Stimulated activated CD8-positive, alpha-beta memory T cell treated with anti-CD3 and anti-CD28 coated beads, Interleukin-7, amount 100 ng/mL, for 4 hours (primary cell): ENCODE data around the gene CFAP126.
"Not testable (repeated sequence)": the region's sequence is repeated elsewhere in the genome, so short reads cannot be mapped to it uniquely, and the experiment has no call there.

Experiments used
- DNase-seq, 2 donors: peaks; one replicate each; pipeline ENCODE4 v3.0.0-alpha.2; 2020; ENCODE audit warnings: low read depth in 2 of 2

The CFAP126 gene, protein sequence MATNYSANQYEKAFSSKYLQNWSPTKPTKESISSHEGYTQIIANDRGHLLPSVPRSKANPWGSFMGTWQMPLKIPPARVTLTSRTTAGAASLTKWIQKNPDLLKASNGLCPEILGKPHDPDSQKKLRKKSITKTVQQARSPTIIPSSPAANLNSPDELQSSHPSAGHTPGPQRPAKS

DNA sequence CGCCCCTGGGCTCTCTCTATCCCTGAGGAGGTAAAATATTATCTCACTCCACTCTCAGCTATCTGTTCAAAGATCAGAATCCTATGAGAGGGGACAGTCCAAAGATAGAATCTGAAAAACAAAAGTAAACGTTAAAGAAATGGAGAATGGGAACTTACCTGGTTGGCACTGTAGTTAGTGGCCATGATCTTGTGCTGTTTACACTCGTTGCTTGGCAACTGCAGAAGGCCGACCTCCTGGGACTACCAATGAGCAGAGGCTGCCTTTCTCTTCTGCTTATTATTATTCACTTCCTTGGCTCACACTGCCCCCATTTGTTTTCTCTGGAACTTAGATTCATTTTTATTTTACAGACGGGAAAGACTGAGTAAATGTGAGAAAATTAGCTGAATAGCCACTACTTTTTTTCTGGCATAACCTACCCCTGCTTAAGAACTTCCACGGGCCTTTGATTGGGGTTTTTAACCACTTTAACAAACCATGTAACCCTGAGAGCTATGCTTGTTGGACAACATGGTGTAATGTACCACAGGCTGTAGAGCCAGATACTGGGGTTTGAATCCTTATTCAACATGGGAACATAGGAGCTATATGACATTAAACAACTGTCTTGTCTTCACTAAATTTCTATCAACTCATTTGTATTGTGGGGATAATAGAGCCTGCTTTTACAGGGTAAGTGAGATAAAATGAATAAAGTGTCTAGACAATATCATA lies at the start of gene CFAP126:
TSS of gene CFAP126 (minus strand) at position 193 of the 717 bp plus-strand sequence. CDS start at position 185, 8 bp downstream.
- peak in 1 of 2 donors; percentile 12 for DNase-seq

DNA sequence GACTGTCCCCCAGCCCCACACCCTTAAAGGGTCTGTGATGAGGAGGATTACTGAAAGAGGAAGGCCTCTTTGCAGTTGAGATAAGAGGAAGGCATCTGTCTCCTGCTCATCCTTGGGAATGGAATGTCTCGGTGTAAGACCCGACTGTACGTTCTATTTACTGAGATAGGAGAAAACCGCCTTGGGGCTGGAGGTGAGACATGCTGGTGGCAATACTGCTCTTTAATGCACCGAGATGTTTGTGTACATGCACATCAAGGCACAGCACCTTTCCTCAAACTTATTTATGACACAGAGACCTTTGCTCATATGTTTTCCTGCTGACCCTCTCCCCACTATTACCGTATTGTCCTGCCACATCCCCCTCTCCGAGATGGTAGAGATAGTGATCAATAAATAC lies 45.4 kb upstream of the CFAP126 start:
- DNase-seq, result not testable (repeated sequence)

DNA sequence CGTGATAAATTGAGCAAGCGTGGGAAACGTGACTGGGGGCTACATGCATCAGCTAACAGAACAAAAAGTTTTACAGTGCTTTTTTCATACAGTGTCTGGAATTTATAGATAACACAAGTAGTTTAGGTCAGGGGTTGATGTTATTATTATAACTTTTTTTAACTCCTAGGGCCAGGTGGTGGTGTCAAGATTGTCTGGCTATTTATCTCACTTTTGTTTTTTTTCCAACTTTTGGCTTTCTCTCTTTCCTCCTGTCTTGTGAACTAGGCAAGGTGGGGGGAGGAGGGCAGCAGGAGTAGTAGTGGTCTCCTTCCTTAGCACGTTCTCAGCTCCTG lies 42.9 kb upstream of the CFAP126 start:
- DNase-seq, result not testable (repeated sequence)

GRCh38 chr1:161409848-161410635 lies 42.4 kb upstream of the CFAP126 start:
- DNase-seq, result not testable (repeated sequence)

DNA sequence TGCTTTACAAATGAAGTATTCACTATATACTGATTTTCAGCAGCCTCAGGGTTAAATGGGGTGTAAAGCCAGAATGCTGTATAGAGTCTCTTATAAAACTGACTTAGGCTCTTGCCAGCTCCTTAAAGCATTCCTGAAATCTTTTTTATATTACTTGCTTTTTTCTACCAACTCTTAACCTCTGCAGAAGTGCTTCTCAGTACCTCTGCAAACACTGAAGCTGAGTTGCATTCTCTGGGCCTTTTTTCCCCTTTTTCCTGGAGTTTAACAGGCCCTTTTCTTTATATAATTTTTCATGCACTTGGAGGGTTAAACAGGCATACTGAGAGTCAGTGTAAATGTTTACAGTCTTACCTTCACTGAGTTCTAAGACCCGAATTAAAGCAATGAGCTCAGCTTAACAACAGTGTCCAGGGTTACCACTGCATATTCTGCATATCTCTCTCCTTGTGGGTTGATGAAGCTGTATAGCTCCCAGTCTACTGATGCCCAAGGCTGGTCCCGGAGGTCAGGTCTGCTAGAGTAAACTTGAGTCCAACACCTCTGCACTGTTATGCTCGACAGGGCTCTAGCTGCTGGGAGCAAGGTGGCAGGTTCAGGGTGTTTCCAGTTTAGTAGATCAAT lies 40.9 kb upstream of the CFAP126 start:
- no peak for DNase-seq

DNA sequence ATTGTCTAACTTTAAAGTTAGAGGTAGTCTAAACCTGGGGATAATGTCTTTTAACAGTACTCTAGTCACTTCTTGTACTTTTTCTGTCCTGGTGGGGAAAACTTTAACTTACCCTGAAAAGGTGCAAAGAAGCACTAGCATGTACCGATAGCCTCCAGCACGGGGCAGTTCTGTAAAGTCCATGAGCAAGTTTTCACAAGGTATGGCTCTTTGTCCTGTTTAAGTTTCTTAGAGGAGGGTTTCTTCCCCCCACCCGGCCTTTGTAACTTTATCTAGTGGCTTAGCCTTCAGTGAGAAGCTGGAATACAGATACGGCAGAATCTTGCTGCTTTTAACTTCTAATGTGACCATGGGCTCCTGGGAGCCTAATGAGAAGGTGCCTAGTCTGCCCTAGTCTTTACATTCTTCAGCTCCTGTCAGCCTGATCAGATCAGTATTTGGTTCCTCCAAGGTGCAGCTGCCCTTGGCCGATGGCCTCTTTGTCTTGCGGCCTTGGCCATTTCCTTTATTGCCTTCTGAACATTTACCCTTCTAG lies 39.8 kb upstream of the CFAP126 start:
- DNase-seq, result no peak

DNA sequence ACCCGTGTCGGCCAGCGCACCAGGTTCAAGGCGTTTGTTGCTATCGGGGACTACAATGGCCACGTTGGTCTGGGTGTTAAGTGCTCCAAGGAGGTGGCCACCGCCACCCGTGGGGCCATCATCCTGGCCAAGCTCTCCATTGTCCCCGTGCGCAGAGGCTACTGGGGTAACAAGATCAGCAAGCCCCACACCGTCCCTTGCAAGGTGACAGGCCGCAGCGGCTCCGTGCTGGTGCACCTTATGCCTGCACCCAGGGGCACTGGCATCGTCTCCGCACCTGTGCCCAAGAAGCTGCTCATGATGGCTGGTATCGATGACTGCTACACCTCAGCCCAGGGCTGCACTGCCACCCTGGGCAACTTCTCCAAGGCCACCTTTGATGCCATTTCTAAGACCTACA lies 38.9 kb upstream of the CFAP126 start:
- DNase-seq, result not testable (repeated sequence)

GRCh38 chr1:161404051-161404597 lies 36.4 kb upstream of the CFAP126 start:
- no peak for DNase-seq

DNA sequence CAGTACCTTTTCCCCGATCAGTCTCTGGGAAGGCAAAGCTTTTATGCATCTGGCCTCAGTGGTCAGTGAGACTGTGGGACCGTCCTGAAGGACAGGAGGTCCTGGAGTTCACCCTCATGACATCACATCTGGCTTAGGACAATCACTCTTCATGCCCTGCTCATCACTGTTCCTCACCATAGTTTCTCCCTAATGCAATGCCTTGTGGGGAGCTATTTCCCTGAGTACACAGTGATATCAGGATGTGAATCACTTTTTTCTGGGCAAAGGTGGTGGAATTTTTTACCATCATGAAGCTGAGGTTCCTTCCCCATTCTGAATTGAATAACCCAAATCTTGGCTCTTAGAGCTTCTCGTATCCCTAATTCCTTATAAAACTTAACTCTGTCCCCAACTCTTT lies 34.8 kb upstream of the CFAP126 start:
- no peak for DNase-seq

DNA sequence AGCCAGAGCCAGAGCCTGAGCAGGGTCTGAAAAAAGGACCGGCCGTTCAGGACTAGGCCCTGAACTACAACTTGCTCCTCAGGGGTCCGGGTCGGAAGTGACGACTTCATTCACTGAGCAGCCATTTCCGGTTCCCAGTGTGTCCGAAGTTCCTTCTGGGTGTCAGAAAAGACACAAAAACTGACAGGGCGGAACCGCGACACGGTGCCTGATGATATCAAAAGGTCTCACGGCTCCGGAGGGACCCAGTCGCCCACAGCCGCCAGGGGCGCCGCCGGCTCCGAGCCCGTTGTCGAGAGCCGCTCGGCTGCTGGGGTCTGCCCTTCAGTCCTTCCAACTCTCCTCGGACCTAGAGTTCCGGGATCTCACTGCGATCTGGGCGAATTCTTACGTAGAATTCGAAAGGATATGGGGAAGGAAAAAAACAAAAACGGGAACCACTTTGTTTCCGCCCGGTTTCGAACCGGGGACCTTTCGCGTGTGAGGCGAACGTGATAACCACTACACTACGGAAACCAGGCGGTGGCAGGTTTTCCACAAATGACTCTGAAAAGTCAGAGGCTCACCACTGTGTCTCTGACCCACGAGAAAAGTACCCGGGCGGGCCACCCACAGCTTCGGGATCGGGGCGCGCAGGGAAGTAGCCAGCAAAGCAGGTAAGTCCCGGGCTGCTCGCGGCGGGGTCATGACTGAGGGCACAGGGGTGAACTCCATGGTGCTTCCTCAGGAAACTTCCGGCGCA lies 31.8 kb upstream of the CFAP126 start:
- DNase-seq, result peak; percentile 82 to 93

- DNase-seq, result no peak
Observed at GRCh38 chr1:161398900-161399256, 31.2 kb upstream of the CFAP126 start.

DNA sequence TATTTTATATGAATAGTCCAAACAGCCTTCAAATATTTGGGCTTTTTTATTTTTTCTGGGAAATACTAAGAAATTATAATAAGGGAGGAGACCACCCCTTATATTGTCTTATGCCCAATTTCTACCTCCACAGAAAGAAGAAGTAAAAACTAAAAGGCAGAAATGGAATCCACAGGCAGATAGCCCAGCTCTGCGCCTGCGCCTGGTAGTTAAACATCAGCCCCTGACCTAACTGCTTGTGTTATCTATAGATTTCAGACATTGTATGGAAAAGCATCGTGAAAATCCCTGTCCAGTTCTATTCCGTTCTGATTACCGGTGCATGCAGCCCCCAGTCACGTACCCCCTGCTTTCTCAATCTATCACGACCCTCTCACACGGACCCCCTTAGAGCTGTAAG lies 29.4 kb upstream of the CFAP126 start:
- not testable (repeated sequence) for DNase-seq

- DNase-seq, result no peak
Observed at GRCh38 chr1:161393151-161393550, 25.5 kb upstream of the CFAP126 start.

DNA sequence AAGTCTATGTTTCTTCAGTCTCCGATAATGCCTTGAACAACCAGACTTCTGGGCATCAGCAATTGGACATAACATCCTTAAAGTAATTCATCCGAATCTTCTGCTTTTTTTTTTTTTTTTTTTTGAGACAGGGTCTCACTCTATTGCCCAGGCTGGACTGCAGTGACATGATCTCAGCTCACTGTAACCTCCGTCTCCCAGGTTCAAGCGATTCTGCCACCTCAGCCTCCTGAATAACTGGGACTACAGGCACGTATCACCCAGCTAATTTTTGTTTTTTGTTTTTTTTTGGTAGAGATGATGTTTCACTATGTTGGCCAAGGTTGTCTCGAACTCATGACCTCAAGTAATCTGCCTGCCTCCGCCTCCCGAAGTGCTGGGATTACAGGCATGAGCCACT lies 23.9 kb upstream of the CFAP126 start:
- no peak for DNase-seq

GRCh38 chr1:161391136-161391535 lies 23.5 kb upstream of the CFAP126 start:
- DNase-seq, result not testable (repeated sequence)

DNA sequence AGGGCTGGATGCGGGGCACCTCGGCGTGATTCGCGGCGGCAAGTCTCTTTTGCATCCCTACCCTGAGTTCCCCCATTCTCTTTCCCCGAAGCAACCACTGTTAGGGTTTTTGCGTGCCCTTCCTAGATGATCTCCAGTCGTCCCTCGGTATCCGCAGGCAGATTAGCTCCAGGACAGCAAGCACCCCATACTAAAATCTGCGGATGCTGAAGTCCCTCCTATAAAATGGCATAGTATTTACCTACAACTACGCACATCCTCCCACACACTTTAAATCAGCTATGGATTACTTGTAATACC lies 22.8 kb upstream of the CFAP126 start:
- DNase-seq, result no peak

DNA sequence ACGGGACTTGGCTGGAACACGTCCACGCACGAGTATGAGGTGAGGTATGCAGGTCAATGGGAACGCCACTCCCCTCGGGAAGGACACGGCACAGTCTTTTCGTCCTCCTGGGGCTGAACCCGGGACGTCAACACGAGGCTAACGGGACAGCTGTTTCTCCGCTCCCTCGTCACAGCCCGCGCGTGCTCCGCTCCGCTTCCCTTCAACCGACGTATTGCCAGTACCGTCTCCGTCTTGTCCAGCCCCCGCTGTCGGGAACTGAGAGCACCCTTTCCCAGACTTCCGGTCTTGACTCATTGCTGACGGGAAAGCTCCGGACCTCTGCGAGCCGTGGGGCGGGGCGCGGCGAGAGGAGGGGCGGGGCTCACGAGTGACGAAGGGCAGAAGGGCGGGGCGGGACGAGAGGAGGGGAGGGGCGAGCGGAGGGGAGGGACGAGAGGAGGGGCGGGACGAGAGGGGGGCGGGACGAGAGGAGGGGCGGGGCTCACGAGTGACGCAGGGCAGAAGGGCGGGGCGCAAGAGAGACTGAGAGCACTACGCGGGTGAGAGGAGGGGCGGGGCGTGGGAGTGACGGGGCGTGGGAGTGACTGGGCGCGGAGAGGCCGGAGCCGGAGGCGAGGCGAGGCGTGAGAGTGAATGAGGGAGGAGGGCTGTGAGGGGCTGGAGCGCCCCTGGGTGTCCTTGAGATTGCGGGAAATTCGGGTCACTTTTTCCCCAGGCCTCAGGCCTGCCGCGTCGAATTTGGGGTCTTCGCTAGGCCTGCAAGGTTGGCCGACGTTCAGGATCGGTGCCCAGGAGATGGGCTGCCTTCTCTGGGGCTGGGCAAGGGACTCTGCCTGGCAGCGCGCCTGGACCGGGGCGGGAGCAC lies 22.2 kb upstream of the CFAP126 start:
- DNase-seq, result peak; percentile 89 to 91

GRCh38 chr1:161389158-161389557 lies 21.5 kb upstream of the CFAP126 start:
- not testable (repeated sequence) for DNase-seq

DNA sequence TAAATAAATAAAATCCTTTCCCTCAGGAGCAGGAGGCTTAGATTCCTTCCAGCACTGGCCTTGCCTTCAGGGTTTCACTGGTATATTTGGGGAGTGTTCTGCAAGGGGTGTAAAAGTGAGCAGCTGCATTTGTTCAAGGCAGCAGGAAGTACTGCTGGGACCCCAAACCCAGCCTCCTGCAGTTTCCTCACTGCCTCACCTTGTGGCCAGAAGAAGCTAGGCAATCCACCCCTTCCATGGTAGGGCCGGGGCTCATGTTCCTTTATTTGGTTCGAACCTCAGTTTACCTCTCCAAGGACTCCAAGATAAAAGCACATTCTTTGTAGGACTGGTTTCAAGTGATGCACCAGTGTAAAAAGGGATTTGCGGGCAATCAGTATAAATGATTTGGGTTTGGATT lies 21.0 kb upstream of the CFAP126 start:
- no peak for DNase-seq
